ENCODE data around the gene GCA.

GRCh38 chr2:162368494-162368893, 24.6 kb downstream of the GCA start:
- TF ChIP-seq CTCF (IDR thresholded peaks at IDR 0.05) (no peak), ZFX (IDR thresholded peaks at IDR 0.05; ENCODE audit: borderline replicate concordance) (no peak)
